ENCODE results near the gene EXOSC3. TPM values are rescaled to one million over a fixed set of nuclear protein-coding genes. Genes with fewer than 3 reads are reported as not detected.
"Not testable (repeated sequence)": the region's sequence is repeated elsewhere in the genome, so short reads cannot be mapped to it uniquely, and the experiment has no call there.

The EXOSC3 gene
- total RNA-seq, 1 donor from 2014 or later: 37.6 TPM

- Mint-ChIP-seq H3K9me3 (no peaks in the 10 kb centered on the region), H3K4me1 (peaks cover 10% of the 10 kb centered on the region), H3K4me3 (no peak overlapping the region), H3K27ac (no peak overlapping the region), H3K36me3 (peaks cover 11% of the 10 kb centered on the region), H3K27me3 (ENCODE audit: low read depth) (no peaks in the 10 kb centered on the region)
- TF ChIP-seq, protein P1, sequence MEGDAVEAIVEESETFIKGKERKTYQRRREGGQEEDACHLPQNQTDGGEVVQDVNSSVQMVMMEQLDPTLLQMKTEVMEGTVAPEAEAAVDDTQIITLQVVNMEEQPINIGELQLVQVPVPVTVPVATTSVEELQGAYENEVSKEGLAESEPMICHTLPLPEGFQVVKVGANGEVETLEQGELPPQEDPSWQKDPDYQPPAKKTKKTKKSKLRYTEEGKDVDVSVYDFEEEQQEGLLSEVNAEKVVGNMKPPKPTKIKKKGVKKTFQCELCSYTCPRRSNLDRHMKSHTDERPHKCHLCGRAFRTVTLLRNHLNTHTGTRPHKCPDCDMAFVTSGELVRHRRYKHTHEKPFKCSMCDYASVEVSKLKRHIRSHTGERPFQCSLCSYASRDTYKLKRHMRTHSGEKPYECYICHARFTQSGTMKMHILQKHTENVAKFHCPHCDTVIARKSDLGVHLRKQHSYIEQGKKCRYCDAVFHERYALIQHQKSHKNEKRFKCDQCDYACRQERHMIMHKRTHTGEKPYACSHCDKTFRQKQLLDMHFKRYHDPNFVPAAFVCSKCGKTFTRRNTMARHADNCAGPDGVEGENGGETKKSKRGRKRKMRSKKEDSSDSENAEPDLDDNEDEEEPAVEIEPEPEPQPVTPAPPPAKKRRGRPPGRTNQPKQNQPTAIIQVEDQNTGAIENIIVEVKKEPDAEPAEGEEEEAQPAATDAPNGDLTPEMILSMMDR (IDR thresholded peaks at IDR 0.05; ENCODE audit: unreplicated experiment): no peak
- no peak for DNase-seq (ENCODE audit: low spot score in 2 of 2, unreplicated experiment in 2 of 2)
Measured at GRCh38 chr9:37758747-37759146, 26.1 kb downstream of the EXOSC3 start.

GRCh38 chr9:37753489-37754190, 31.2 kb downstream of the EXOSC3 start, which contains the start of gene TRMT10B:
TRMT10B (plus strand) TSS chr9:37753805; CDS start chr9:37761932, 8,127 bp downstream.
- Mint-ChIP-seq H3K27me3 (ENCODE audit: low read depth) (no peaks in the 10 kb centered on the region), H3K4me1 (peaks cover 10% of the 10 kb centered on the region), H3K4me3 (peak within 1 kb of the TSS; percentile 94), H3K36me3 (no peaks in the 10 kb centered on the region), H3K9me3 (peaks cover 6% of the 10 kb centered on the region), H3K27ac (peak within 1 kb of the TSS; percentile 89)
- peak; percentile 69 to 75 for DNase-seq (ENCODE audit: low spot score in 2 of 2, unreplicated experiment in 2 of 2)
- TF ChIP-seq, protein P1 (IDR thresholded peaks at IDR 0.05; ENCODE audit: unreplicated experiment): no peak

DNA sequence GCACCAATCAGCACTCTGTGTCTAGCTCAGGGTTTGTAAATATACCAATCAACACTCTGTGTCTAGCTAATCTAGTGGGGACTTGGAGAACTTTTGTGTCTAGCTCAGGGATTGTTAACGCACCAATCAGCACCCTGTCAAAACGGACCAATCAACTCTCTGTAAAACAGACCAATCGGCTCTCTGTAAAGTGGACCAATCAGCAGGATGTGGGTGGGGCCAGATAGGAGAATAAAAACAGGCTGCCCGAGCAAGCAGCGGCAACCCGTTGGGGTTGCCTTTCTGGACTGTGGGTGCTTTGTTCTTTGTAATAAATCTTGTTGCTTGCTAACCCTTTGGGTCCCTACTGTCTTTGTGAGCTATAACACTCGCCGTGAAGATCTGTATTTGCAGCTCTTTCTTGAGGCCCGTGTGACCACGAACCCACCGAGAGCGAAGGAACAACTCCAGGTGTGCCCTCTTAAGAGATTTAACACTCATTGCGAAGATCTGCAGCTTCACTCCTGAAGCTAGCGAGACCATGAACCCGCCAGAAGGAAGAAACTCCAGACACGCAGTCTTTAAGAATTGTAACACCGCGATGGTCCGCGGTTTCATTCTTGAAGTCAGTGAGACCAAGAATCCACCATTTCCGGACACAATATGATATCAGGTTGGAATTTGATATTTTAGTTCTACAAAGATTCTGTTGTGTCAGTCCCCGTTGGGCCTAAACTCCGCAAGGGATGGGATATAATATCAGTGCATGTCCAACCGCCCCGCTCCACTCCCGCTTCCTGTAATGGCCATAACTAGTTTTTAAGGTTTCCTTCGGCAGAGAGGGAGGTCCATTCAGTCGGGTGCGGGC, 32.0 kb downstream of the EXOSC3 start:
- Mint-ChIP-seq H3K27me3 (ENCODE audit: low read depth) (no peaks in the 10 kb centered on the region), H3K4me1 (peaks cover 10% of the 10 kb centered on the region), H3K27ac (peak overlapping the region; percentile 89), H3K9me3 (peaks cover 6% of the 10 kb centered on the region), H3K4me3 (peak overlapping the region; percentile 94), H3K36me3 (no peaks in the 10 kb centered on the region)
- DNase-seq (ENCODE audit: low spot score in 2 of 2, unreplicated experiment in 2 of 2): no peak
- TF ChIP-seq, protein P1 (IDR thresholded peaks at IDR 0.05; ENCODE audit: unreplicated experiment): no peak

DNA sequence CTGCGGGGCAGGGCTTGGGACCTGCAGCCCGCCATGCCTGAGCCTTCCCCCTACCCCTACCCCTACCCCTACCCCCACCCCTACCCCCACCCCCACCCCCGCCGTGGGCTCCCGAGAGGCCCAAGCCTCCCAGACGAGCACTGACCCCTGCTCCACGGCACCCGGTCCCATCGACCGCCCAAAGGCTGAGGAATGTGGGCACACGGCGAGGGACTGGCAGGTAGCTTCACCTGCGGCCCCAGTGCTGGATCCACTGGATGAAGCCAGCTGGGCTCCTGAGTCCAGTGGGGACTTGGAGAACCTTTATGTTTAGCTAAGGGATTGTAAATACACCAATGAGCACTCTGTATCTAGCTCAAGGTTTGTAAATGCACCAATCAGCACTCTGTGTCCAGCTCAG, 32.8 kb downstream of the EXOSC3 start:
- not testable (repeated sequence) for H3K36me3 Mint-ChIP-seq; H3K9me3 Mint-ChIP-seq; H3K27me3 Mint-ChIP-seq (ENCODE audit: low read depth); DNase-seq (ENCODE audit: low spot score in 2 of 2, unreplicated experiment in 2 of 2); H3K27ac Mint-ChIP-seq; H3K4me3 Mint-ChIP-seq
- peaks cover 10% of the 10 kb centered on the region for H3K4me1 Mint-ChIP-seq

DNA sequence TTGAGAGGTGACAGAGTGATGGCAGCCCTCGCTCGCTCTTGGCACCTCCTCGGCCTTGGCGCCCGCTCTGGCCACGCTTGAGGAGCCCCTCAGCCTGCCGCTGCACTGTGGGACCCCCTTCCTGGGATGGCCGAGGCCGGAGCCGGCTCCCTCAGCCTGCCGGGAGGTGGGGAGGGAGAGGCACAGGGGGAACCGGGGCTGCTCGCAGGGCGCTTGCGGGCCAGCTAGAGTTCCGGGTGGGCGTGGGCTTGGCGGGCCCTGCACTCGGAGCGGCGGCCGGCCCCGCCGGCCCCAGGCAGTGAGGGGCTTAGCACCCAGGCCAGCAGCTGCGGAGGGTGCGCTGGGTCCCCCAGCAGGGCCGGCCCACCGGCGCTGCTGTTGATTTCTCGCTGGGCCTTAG, 33.2 kb downstream of the EXOSC3 start:
- not testable (repeated sequence) for H3K27ac Mint-ChIP-seq; H3K36me3 Mint-ChIP-seq; H3K27me3 Mint-ChIP-seq (ENCODE audit: low read depth); H3K4me3 Mint-ChIP-seq; H3K9me3 Mint-ChIP-seq; DNase-seq (ENCODE audit: low spot score in 2 of 2, unreplicated experiment in 2 of 2)
- H3K4me1 Mint-ChIP-seq: peaks cover 14% of the 10 kb centered on the region

GRCh38 chr9:37751186-37751585, 33.7 kb downstream of the EXOSC3 start:
- Mint-ChIP-seq H3K4me1 (peaks cover 14% of the 10 kb centered on the region), H3K27ac (no peak overlapping the region), H3K27me3 (ENCODE audit: low read depth) (no peaks in the 10 kb centered on the region), H3K4me3 (peak overlapping the region; percentile 2), H3K9me3 (peaks cover 6% of the 10 kb centered on the region), H3K36me3 (no peaks in the 10 kb centered on the region)
- DNase-seq (ENCODE audit: low spot score in 2 of 2, unreplicated experiment in 2 of 2): no peak
- TF ChIP-seq, protein P1 (IDR thresholded peaks at IDR 0.05; ENCODE audit: unreplicated experiment): no peak

Measured in mesothelial cell of epicardium (in vitro differentiated cells).